ENCODE results near the gene ATP2A3.

ATP2A3 gene

DNA sequence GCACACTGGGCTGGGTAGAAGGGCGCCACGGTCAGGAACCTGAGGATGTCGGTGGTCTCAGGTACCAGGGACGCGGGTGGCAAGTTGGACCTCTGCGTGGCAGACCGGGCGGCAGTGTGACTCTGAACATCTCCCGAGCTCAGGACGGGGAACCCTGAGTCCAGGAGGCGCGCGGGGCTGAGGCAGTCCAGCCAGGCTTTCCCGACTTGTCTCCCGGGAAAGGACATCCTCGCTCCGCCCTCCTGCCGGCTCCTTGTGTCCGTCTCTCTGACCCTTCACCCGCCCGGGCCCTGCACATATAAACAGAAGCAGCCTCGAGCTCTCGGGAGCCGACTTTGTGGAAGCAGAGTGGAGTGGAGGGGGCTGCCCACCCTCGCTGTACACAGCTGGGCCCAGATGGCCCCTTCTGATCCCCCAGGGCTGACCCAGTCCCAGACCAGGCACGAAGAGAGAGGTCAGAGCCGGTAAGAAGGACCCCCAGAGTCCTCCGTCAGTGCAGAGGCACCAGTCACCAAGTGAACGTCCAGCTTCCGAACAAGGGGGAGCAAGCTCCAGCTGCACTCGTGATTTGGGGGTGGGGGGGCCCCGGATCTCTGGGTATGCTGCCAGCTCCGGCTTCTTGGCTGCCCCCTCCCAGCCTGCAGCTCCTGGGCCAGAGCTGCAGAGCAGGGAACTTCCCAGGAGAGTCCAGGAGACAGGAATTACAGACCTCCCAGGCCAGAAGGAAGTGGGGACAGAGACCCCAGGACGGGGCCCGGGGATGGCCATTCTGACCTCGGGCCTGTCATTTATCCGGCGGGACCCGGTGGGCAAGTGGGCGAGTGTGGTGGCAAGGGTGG is 39.5 kb downstream of the ATP2A3 start:
- DNase-seq = no peak

DNA sequence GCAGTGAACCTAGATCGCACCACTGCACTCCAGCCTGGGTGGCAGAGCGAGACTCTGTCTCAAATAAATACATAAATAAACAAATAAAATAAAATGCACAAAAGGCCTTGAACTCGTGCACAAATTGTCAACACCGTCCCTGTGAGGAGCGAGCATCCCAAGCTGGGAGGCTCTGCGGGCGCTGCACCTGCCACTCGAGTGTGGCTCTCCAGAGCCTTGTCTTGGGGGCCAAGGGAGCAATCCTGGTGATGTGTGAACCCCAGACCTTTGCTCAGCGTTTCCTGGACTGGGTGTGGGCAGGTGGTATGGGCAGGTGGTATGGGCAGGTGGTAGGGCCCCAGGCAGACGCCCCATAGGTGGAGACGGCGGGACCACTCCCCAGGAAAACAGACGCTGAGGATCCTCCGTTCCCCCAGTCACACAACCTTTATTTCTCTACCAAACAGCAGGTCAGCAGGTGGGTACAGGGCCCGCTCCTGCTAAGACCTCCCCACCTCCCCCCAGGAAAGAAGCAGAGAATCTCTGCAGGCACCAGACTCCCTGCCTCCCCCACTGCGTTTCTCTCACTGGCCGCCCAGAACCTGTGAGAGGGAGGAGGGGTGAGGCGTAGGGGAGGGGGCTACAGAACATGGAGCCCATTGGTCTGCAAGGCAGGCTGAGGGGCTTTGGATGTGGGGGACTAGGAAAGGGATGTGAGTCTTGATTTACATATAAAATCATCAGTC is 40.6 kb downstream of the ATP2A3 start:
- DNase-seq = no peak

DNA sequence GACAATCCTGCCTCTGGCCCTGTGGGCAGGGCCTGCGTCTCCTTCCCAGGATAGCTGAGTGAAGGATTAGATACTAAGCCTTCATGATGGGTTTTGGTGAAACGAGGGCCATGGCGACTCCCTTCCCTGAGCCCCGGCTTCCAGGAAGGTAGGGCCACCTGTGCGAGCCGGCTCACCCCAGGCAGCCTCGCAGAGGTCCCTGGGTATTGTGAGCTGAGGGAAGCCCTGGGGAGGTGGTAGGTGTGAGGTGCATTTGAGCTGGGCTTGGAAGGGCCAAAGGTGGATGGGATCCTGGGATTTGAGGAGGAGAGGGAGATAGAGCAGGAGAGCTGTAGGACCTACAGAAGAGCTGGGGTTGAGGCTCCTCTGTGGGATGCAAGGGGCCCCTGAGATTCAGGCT is 41.5 kb downstream of the ATP2A3 start:
- DNase-seq = no peak

DNA sequence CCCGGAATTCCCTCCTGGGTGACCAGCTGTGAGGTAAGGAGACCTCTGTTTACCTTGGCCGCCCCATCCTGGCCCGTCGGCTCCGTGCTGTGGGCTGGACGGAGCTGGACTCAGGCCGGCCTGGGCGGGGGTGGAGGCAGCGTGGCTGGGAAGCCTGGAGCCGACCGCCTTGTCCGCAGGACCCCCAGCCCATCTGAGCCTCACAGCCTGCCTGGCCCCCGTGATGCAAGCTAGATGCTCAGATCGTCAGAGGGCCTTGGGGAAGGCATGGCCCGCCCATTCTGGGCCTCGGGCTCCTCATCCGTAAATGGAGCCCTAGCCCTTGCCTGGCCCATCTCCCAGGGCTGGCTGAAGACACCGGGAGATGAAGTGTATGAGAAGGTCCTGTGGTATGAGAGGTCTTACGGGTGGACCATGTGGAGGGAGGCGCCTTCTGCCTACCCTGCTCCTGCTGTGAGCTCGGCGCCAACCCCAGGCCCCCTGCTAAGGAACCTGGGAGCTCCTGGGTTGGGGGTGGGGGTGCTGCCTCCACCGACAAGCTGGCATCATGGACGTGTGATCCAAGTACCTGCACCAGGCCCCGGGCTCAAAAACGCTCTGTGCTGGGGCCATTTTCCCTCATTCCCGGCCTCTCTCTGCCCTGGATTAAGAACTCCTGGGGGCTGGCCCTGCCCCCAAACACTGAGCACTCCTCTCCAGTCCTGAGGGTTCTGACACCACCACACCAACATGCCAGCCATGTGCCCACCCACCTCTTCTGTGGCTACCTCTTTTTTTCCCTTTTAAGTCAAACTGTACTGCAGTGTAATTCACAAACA is 42.5 kb downstream of the ATP2A3 start:
- peak; percentile 37 for DNase-seq

DNA sequence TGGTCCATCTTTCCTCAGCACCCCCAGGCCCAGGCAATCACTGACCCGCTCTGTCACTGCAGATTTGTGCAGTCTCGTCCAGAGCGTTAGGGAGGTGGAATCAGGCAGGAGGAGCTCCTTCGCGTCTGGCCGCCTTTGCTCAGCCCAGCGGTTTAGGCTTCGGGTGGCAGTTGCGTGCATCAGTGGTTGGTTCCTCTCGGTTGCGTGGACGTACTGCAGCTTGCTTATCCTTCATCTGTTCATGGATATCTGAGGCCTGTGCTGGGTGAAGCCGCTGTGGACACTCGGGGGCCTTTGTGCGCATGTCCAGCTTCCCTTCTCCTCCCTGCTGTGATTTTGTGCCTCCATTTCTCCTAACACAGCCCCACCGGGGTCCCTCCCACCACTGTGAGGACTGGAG is 43.2 kb downstream of the ATP2A3 start:
- DNase-seq = no peak

DNA sequence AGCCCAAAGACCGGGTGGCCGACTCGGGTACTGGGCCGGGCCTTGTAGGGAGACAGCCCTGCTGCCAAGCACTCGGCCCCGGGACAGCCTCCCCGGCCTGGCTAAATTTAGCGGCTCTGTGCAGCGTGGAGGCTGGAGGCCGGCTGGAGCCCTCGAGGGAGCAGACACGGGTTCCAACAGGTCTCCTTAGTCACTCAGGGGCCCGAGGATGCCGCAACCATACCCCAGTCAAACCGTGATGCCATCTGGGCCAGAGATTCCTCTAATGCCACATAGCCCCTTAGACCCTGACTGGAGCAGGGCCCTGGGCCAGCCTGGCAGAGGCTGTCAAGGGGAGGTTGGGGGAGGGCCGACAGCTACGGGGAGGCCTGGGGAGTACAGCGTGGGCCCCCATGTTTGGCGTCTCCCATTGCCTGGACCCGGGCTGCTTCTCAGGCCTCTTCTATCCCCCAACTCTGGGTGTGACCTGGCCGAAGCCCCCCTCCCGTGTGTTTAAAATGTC is 45.1 kb downstream of the ATP2A3 start:
- DNase-seq = no peak

DNA sequence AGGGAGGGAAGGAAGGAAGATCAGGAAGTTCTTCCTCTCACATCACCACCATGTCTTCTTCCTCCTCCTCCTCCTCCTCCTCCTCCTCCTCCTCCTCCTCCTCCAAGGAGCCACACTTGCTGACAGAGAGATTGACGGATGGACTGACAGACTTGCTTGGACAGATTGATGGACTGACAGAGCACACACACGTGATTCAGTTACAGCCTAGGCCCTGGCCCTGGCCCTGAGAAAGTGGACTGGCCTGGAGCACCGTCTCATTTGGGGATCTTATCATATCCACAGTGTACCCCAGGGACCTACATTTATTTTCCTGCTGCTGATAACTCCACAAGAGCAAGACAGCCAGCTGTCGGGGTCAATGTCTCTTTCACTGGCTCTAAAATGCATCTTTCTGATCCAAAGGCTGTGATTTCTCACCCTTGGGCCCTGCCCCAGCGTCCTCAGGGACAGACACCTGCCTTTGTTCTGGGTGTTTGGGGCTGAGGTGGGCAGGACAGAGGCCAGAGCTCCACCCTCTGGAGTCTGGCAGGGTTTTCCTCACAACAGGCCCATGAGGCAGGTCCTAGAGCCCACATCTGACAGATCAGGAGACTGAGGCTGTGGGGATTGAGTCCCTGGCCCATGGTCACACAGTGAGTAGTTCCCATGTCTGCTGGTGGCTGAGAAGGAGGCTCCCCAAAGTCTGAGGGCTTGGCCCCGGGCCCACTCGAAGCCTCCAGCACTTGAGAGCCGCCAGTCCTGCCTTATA is 45.7 kb downstream of the ATP2A3 start:
- DNase-seq = no peak

DNA sequence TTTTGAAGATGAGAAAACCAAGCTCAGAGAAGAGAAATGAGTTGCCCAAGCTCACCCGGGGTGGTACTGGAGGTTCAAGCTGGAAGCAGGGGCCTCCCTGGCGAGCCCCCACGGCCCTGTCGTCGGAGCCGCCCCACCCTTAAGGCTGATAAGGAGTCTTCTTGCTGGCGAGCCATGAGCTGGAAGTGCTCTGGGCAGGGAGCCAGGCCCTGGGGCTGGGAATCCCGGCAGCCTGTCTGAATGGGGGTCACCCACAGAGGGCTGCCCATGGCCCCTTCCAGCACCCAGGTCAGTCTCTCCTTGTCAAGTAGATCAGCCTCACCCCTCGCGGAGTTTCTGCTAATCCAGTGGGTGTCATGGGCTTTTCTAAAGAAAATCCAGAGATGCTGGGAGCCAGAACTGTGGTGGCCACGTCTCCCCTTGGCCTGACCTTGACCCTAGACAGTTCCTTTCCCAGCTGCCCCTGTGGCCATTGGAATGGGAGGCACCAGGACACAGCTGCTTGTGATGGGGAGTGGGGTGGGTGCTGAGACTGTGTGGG is 46.8 kb downstream of the ATP2A3 start:
- DNase-seq = no peak

DNA sequence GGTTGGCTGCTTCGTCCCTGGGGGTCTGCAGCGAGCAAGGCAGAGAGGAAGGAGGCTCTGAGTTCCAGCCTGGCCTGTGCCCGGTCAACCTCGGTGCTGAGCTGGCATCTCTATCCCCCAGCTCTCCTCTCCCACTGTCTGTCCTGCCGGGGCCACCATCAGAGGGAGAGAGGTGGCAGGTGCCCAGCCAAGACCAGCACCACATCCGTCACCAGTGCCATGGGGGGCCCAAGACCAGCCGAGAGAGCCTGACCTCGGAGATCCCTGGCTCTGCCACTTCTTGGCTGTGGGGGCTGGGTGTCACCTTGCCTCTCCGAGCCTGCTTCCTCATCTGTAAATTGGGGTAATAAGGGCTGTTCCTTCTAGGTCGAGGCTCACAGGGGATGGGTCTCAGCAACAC is 47.4 kb downstream of the ATP2A3 start:
- DNase-seq = no peak

DNA sequence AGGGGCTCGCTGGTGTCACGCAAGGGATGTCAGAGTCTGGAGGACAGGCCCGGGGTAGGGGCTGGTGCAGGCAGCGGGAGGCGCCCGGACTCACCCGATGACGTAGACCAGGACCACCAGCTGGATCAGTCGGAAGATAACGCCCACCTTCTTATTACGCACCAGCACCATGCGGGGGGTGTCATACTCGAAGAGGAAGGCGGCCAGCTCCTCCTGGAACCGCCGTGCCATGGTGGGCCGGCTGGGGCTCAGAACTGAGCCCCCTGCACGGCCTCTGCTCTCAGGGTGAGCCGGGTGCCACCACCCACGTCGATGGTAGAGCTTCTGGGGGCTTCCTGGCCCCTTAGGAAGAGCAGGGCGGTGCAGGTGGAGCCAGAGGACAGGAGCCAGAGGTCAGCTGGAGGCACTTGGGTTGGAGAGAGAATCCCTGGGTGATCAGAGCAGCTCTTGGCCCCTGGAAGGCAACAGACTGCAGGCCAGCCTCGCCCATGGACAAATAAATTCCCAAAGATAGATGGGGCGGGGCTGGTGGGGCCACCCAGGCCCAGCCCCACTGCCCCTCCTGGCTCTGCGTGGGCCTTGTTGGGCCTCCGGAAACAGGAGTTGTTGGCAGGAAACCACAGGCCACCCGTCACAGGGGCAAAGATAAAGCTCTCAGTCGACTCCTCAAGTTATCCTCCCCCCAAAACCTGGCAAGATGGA is 48.1 kb downstream of the ATP2A3 start, which contains the start of gene P2RX1:
Gene P2RX1 (minus strand): TSS at position 471 of the 702 bp plus-strand sequence. CDS start 240 bp downstream, at position 231.
- no peak for DNase-seq

DNA sequence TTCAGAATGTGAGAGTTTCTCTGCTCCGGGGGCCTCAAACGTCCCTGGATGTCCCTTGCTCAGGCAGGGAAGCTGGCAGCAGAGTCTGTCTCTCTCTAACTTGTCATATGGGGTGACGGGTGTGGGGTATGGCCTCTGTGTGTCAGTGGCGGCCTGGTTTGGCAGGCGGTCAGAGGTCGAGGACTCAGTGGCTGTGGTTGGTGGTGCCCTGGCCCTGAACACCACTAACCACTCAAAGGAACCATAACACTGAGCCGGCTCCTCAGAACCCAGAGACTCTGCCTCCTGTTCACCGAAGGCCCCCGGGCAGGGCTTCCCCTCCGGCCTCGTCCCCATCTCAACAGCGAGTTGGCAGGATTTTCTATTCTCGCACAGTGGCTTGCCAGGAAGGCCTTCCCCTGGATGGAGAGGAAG is 48.6 kb downstream of the ATP2A3 start:
- DNase-seq = no peak

DNA sequence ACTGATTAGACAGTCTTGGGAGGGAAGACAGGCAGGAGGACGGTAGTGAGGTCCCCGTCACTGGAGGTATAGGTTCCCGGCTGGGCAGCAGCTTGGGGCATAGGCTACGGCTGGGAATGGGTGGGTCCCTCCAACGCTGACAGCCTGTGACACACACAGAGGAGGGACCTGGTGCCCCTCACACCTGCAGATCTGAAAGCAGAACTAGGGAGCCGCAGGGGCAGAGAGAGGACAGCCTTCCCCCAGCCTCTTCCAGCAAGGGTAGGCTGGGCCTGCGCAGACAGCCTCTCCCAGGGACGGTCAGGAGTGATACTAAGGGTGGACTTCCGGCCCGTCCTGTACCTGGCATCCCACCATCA is 49.9 kb downstream of the ATP2A3 start:
- DNase-seq = no peak

DNA sequence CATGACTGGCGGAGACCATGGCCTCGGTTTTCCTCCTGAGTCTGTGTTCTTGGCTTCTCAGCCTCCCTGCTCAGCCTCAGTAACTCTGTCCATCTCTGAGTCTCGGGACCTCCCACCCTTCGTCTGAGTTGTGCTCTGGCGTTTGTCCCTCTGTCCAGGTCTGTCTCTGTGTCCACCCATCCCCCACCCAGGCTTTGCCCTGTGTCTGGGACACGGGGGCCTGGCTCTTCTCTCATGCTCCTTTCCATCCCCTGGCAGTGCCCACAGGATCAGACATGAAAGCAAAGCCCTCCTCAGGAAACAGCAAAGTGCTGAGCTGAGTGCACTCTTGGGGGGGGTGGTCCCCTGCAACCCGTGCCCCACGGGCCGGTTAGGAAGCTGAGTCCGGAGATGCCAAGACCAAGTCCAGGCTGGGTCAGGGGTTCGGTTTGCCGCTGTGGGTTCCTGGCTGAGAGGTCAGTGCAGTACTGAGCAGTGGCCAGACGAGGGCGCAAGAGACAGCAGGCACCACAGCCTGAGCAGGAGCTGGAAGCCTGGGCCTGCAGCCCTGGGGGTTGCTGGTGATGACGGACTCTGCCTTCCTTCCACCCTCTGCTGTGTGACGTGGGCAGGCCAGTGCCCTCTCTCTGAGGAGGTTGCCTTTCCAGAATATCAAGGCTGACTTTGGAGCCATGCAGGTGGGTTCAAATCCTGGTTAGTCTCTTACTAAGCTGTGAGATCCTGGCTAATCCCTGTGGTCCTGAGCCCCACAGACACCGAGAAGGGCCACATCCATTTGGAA is 50.5 kb downstream of the ATP2A3 start:
- DNase-seq = peak; percentile 71

DNA sequence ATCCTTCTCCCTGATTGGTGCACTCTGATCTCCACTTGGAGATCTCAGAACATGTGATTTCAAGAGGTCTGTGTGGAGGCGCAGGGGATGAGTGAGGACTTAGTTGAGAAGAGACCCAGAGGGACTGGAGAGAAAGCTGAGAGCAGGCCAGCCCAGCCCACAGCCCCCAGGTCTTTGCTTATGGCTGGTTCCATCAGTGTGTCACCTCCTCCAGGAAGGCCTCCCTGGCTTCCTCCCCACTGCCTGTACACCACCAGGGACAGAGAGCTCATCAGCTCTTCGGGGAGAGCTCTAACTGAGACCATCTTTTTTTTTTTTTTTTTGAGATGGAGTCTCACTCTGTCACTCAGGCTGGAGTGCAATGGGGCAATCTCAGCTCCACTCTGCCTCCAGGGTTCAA is 51.4 kb downstream of the ATP2A3 start:
- DNase-seq = no peak

DNA sequence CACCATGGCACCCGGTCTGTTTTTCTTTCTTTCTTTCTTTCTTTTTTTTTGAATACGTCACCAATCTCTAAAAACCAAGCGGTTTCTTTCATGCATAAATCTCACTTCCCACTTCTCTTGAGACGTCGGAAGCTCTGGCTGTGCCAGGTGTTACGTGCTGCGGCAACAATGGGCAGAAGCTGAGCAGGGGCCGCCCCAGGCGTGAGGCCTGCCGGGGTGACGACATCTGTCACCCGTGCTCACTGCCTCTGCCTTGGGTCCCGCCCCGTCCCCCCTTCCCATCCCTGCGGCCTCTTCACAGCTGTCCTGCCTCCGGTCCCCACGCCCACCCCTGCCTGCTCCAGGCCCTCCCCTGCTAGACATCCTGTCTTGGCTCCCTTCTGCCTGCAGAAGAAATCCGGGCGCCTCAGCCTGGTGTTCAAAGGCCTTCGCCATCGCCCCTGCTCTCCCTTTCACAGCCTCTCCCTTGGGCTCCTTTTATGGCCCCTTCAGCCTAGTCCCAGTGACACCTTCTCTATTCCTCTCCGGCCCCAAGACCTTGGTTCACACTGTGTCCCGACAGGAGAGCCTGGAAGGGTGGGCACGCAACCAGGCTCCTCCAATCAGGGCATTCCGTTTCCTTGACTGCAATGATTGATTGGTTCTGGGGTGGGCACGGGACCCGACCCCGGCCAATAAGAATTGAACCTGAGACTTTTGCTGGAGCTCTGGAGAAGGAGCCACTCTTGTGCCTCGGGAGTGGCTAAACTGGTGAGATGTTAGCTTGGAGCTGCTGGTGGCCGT is 52.8 kb downstream of the ATP2A3 start:
- DNase-seq = peak; percentile 66

DNA sequence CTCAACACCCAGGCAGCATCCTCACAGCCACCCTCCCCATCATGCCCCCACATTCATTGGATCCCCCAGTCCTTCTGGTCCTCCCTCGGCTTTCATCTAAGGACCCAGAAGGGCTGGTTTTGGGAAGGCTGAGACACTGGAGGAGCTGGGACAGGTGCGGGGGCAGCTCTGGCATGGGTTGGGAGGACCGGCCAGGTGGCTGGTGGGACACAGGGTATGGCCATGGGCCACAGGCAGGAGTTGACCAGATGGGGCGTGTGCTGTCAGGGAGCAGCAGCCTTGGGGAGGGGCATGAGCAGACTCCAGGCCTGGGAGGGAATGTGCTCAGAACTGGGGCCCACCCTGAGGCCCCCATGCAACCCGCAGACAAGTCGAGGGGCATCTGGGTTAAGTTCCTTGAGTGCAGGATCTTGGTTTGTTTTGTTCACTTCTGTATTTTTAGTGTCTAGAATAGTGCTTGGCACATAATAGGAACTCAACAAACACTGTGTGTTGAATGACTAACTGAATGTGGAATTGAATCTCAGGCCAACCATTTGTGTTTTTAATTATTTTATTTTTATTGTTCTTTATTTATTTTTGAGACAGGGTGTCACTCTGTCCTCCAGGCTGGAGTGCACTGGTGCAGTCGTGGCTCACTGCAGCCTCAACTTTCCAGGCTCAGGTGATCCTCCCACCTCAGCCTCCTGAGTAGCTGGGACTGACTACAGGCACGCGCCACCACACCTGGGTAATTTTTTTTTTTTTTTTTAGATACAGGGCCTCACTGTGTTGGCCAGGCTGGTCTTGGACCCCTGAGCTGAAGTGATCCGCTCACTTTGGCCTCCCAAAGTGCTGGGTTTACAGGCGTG is 53.6 kb downstream of the ATP2A3 start:
- no peak for DNase-seq

DNA sequence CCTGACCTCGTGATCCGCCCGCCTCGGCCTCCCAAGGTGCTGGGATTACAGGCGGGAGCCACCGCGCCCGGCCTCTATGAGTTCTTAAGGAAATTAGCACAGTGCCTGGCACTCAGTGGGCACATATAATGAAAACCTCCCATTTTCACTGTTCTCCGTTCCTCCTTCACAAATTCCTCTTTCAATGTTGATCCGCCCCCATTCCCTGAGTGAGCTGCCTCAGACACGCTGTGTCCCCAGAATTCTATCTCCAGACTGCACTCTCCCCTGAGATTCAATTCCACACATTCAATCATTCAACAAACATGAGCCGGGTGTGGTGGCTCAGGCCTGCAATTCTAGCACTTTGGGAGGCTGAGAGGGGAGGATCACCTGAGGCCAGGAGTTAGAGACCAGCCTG is 55.0 kb downstream of the ATP2A3 start:
- DNase-seq = no peak

DNA sequence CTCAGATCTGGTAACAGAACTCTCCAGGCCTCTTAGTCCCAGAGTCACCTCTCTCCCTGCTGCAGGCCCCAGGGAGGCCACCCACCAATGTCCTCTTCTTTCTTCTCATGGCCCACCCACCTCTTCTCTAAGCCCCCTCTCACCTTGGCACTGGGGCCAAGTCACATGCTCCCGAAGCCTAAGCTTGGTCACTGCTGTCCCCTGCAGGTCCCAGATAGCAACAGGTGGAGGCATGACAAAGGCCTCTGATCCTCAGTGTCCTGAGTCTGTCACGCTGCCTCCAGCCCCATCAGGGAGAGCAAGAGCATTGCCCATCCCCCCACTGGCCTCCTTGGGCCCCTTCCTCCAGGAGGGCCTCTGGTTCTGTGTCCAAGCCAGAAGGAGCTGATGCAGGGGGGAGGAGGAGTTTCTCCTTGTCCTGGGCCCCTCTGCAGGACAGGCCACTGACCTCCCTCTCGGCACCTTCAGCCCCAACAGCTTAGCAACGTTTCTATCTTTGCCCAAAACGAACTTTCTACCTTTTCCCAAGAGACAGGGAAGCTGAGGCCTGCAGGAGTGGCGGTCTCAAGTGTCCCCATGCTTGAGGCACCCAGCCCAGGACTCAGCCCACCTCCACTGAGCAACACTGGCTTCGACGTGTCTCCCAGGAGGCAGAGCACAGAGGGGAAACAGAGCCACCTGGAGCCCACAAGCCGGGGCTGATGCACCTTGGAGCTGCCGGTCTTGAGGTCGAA is 56.6 kb downstream of the ATP2A3 start:
- no peak for DNase-seq

All from NCI-H146 (cell line).